T-helper 2 cell treated with Interferon-gamma antibody and Interleukin-4, amounts not matched to agents 5 μg/mL and 100 μg/mL, for 36 hours (primary cell): Measurements from ENCODE around the gene CDK8.
"Not testable (repeated sequence)": the region's sequence is repeated elsewhere in the genome, so short reads cannot be mapped to it uniquely, and the experiment has no call there.

ENCODE experiments used
- DNase-seq: peaks from one replicate; pipeline ENCODE4 v3.0.0; 2021; ENCODE audit warnings: low spot score
- H3K27ac Mint-ChIP-seq: one replicate; pipeline ENCODE4 v1.8.0; 2021; ENCODE audit warnings: mild to moderate bottlenecking, mixed read lengths
- H3K27me3 Mint-ChIP-seq: one replicate; pipeline ENCODE4 v1.8.0; 2021; ENCODE audit warnings: low read depth, mixed read lengths
- H3K36me3 Mint-ChIP-seq: one replicate; pipeline ENCODE4 v1.8.0; 2021; ENCODE audit warnings: low read depth, mixed read lengths
- H3K4me1 Mint-ChIP-seq: one replicate; pipeline ENCODE4 v1.8.0; 2021; ENCODE audit warnings: low read depth, mixed read lengths
- H3K4me3 Mint-ChIP-seq: one replicate; pipeline ENCODE4 v1.8.0; 2022; ENCODE audit warnings: mild to moderate bottlenecking, moderate library complexity, mixed read lengths
- H3K9me3 Mint-ChIP-seq: one replicate; pipeline ENCODE4 v1.8.0; 2021; ENCODE audit warnings: mixed read lengths

Gene CDK8

DNA sequence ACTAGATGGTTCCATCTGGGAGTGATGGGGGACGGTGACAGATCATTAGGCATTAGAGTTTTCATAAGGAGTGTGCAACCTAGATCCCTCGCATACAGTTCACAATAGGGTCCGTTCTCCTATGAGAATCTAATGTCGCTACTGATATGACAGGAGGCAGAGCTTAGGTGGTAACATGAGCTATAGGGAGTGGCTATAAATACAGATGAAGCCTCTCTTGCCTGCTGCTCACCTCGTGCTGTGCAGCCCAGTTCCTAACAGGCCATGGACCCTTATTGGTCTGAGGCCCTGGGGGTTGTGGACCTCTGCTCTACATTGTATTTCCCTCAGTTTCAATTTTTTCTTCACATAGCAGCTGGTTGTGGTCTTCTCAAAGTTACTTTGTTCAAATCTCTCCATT is 56.5 kb downstream of the CDK8 start:
- no peaks in the 10 kb centered on the region for H3K9me3 Mint-ChIP-seq
- H3K4me1 Mint-ChIP-seq = peaks cover 15% of the 10 kb centered on the region
- no peak overlapping the region for H3K4me3 Mint-ChIP-seq
- DNase-seq = no peak
- H3K27me3 Mint-ChIP-seq = no peaks in the 10 kb centered on the region
- H3K27ac Mint-ChIP-seq = no peak overlapping the region
- peaks cover 2% of the 10 kb centered on the region for H3K36me3 Mint-ChIP-seq

DNA sequence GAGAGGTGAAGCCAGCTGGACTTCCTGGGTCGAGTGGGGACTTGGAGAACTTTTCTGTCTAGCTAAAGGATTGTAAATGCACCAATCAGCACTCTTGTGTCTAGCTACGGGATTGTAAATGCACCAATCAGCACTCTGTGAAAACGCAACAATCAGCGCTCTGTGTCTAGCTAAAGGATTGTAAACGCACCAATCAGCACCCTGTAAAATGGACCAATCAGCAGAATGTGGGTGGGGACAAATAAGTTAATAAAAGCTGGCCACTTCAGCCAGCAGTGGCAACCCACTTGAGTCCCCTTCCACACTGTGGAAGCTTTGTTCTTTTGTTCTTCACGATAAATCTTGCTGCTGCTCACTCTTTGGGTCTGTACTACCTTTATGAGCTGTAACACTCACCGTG is 58.1 kb downstream of the CDK8 start:
- not testable (repeated sequence) for H3K27me3 Mint-ChIP-seq, H3K9me3 Mint-ChIP-seq, H3K4me3 Mint-ChIP-seq, H3K36me3 Mint-ChIP-seq, DNase-seq, H3K27ac Mint-ChIP-seq
- peaks cover 15% of the 10 kb centered on the region for H3K4me1 Mint-ChIP-seq

DNA sequence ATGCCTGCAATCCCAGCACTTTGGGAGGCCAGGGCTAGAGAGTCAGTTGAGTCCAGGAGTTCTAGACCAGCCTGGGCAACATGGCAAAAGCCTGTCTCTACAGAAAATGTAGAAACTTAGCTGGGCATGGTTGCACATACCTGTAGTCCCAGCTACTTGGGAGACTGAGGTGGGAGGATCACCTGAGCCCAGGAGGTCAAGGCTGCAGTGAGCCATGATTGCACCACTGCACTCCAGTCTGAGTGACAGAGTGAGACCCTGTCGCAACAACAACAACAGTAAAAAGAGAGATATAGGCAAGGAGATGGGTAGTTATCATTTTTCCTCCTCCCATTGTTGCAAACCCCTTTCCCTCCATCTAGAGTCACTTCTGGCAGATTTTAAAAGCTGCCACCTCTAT is 62.2 kb downstream of the CDK8 start:
- not testable (repeated sequence) for H3K4me3 Mint-ChIP-seq, DNase-seq, H3K9me3 Mint-ChIP-seq, H3K27me3 Mint-ChIP-seq, H3K36me3 Mint-ChIP-seq, H3K4me1 Mint-ChIP-seq, H3K27ac Mint-ChIP-seq

DNA sequence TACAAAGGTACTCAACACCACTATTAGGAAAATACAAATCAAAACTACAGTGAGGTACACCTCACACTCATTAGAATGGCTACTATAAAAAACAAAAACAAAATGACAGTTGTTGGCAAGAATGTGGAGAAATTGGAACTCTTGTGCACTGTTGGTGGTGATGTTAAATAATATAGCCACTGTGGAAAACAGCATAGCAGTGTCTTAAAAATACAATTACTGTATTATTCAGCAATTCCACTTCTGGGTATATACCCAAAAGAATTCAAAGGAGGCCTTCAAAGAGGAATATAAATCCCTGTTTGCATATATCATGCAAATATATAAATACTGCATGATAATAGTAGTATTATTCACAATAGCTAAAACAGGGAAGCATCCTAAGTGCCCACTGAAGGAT is 66.8 kb downstream of the CDK8 start:
- Mint-ChIP-seq H3K36me3 (no peaks in the 10 kb centered on the region), H3K4me3 (no peak overlapping the region), H3K27ac (no peak overlapping the region), H3K27me3 (no peaks in the 10 kb centered on the region), H3K9me3 (no peaks in the 10 kb centered on the region), H3K4me1 (peaks cover 12% of the 10 kb centered on the region)
- DNase-seq = no peak

GRCh38 chr13:26323127-26323526 is 69.2 kb downstream of the CDK8 start:
- DNase-seq = no peak
- peaks cover 15% of the 10 kb centered on the region for H3K4me1 Mint-ChIP-seq
- H3K36me3 Mint-ChIP-seq = no peaks in the 10 kb centered on the region
- no peaks in the 10 kb centered on the region for H3K27me3 Mint-ChIP-seq
- no peak overlapping the region for H3K4me3 Mint-ChIP-seq
- no peaks in the 10 kb centered on the region for H3K9me3 Mint-ChIP-seq
- no peak overlapping the region for H3K27ac Mint-ChIP-seq

- Mint-ChIP-seq H3K27me3 (no peaks in the 10 kb centered on the region), H3K4me3 (no peak overlapping the region), H3K9me3 (peaks cover 3% of the 10 kb centered on the region), H3K36me3 (peaks cover 1% of the 10 kb centered on the region), H3K27ac (no peak overlapping the region), H3K4me1 (peaks cover 18% of the 10 kb centered on the region)
- DNase-seq = no peak
These were observed 69.8 kb downstream of the CDK8 start for GRCh38 chr13:26323764-26324163.

DNA sequence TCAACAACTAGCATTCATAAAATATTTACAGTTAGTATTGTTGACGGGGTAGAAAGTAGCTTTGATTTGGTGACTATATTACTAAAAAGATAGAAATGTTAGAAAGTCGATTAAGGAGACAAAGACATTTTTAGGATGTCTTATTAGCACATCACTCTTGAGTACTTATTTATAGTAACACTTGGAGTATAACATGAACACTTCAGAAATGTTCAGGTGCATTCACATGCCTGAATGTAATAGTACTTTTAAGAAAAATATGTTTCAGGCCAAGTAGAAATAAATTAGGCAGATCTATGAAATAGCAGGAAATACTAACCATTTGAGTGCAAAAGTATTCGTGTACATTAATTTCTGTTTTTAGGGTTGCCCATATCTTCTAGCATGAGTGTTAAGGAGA is 70.4 kb downstream of the CDK8 start:
- H3K27me3 Mint-ChIP-seq = no peaks in the 10 kb centered on the region
- no peak for DNase-seq
- peaks cover 21% of the 10 kb centered on the region for H3K4me1 Mint-ChIP-seq
- no peak overlapping the region for H3K4me3 Mint-ChIP-seq
- peaks cover 6% of the 10 kb centered on the region for H3K9me3 Mint-ChIP-seq
- no peak overlapping the region for H3K27ac Mint-ChIP-seq
- H3K36me3 Mint-ChIP-seq = peaks cover 1% of the 10 kb centered on the region

DNA sequence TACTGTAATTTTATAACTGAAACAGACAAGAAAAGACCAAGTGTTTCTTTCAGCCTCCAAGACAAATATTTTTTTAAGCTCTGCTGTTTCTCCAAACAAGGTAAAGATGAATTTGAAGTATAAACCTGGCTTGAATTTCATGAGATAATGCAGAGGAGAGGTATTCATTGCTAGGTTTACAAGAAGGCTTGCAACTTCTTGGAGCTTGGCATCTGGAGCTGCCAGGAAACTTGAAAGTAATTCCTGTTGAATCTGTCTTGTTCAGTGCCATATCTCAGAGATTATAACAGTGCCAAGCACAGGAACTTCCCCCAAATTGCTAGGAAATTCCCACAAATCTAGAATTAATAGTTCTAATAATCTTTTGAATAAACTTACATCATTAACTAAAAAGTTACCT is 70.9 kb downstream of the CDK8 start:
- no peak overlapping the region for H3K4me3 Mint-ChIP-seq
- DNase-seq = no peak
- H3K27ac Mint-ChIP-seq = no peak overlapping the region
- H3K9me3 Mint-ChIP-seq = peaks cover 6% of the 10 kb centered on the region
- no peaks in the 10 kb centered on the region for H3K27me3 Mint-ChIP-seq
- H3K36me3 Mint-ChIP-seq = peaks cover 1% of the 10 kb centered on the region
- H3K4me1 Mint-ChIP-seq = peaks cover 21% of the 10 kb centered on the region

- H3K9me3 Mint-ChIP-seq = peaks cover 9% of the 10 kb centered on the region
- peaks cover 4% of the 10 kb centered on the region for H3K36me3 Mint-ChIP-seq
- H3K4me1 Mint-ChIP-seq = peaks cover 23% of the 10 kb centered on the region
- no peak for DNase-seq
- H3K4me3 Mint-ChIP-seq = no peak overlapping the region
- no peak overlapping the region for H3K27ac Mint-ChIP-seq
- no peaks in the 10 kb centered on the region for H3K27me3 Mint-ChIP-seq
These were observed 71.9 kb downstream of the CDK8 start for GRCh38 chr13:26325876-26326275.

GRCh38 chr13:26326562-26326961 is 72.6 kb downstream of the CDK8 start:
- Mint-ChIP-seq H3K27me3 (no peaks in the 10 kb centered on the region), H3K36me3 (peaks cover 4% of the 10 kb centered on the region), H3K4me1 (peaks cover 23% of the 10 kb centered on the region), H3K4me3 (no peak overlapping the region), H3K9me3 (peaks cover 9% of the 10 kb centered on the region), H3K27ac (no peak overlapping the region)
- no peak for DNase-seq

GRCh38 chr13:26327940-26328725 is 74.2 kb downstream of the CDK8 start:
- Mint-ChIP-seq H3K9me3 (peaks cover 9% of the 10 kb centered on the region), H3K36me3 (peaks cover 4% of the 10 kb centered on the region), H3K4me1 (peaks cover 21% of the 10 kb centered on the region), H3K4me3 (no peak overlapping the region), H3K27me3 (no peaks in the 10 kb centered on the region), H3K27ac (no peak overlapping the region)
- no peak for DNase-seq

- peaks cover 2% of the 10 kb centered on the region for H3K36me3 Mint-ChIP-seq
- no peak overlapping the region for H3K4me3 Mint-ChIP-seq
- peaks cover 3% of the 10 kb centered on the region for H3K9me3 Mint-ChIP-seq
- peaks cover 5% of the 10 kb centered on the region for H3K4me1 Mint-ChIP-seq
- no peak overlapping the region for H3K27ac Mint-ChIP-seq
- H3K27me3 Mint-ChIP-seq = no peaks in the 10 kb centered on the region
- no peak for DNase-seq
These were observed 81.2 kb downstream of the CDK8 start for GRCh38 chr13:26335158-26335557.

- H3K27ac Mint-ChIP-seq = no peak overlapping the region
- H3K36me3 Mint-ChIP-seq = no peaks in the 10 kb centered on the region
- H3K27me3 Mint-ChIP-seq = no peaks in the 10 kb centered on the region
- H3K4me1 Mint-ChIP-seq = peaks cover 3% of the 10 kb centered on the region
- H3K4me3 Mint-ChIP-seq = no peak overlapping the region
- no peaks in the 10 kb centered on the region for H3K9me3 Mint-ChIP-seq
- no peak for DNase-seq
These were observed 86.9 kb downstream of the CDK8 start for GRCh38 chr13:26340807-26341206.

DNA sequence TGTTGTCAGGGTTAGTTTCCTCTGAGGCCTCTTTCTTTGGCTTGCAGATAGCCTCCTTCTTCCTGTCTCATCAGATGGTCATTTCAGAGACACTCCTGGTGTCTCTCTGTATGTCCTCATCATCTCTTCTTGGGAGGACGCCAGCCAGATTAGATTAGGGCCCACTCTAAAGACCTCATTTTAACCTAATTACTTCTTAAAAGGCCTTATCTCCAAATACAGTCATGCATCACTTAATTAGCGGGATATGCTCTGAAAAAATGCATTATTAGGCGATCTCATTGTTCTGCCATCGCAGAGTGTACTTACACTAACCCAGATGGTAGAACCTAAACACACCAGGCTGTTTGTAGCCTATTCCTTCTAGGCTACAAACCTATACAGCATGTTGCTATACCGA is 89.0 kb downstream of the CDK8 start:
- DNase-seq = no peak
- H3K27me3 Mint-ChIP-seq = no peaks in the 10 kb centered on the region
- H3K4me3 Mint-ChIP-seq = no peak overlapping the region
- peaks cover 3% of the 10 kb centered on the region for H3K4me1 Mint-ChIP-seq
- H3K9me3 Mint-ChIP-seq = no peaks in the 10 kb centered on the region
- H3K27ac Mint-ChIP-seq = no peak overlapping the region
- H3K36me3 Mint-ChIP-seq = no peaks in the 10 kb centered on the region

DNA sequence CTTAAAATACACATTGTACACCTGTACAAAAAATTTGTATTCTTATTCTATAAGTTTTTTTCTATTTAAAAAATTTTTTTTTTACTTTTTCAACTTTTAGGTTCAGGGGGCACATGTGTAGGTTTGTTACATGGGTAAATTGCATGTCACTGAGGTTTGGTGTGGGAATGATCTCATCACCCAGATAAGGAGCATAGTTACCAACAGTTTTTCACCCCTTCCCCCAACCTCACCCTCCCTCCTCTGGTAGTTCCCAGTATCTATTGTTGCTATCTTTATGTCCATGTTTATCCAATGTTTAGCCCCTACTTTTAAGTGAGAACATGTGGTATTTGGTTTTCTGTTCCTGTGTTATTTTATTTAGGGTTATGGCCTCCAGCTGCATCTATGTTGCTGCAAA is 89.9 kb downstream of the CDK8 start:
- Mint-ChIP-seq H3K27me3 (no peaks in the 10 kb centered on the region), H3K4me1 (peaks cover 3% of the 10 kb centered on the region), H3K36me3 (no peaks in the 10 kb centered on the region), H3K27ac (no peak overlapping the region), H3K9me3 (no peaks in the 10 kb centered on the region), H3K4me3 (no peak overlapping the region)
- no peak for DNase-seq
